AG04449 (cell line): ENCODE results near the gene SULT1A3.
"Not testable (repeated sequence)": the region's sequence is repeated elsewhere in the genome, so short reads cannot be mapped to it uniquely, and the experiment has no call there.

Experiments used
- CTCF ChIA-PET: fragments of 350-600 bp; formaldehyde crosslinking; extraction: SDS; loops from one replicate; lab custom pipeline; 2021; ENCODE audit warnings: antibody characterized with exemption; lab: Yijun Ruan, JAX
- POLR2A ChIA-PET: fragments of 400-600, 350-600 bp; formaldehyde crosslinking; extraction: SDS; loops from one replicate; lab custom pipeline; 2020; ENCODE audit warnings: antibody characterized with exemption, inconsistent platforms; lab: Yijun Ruan, JAX
- DNase-seq: peaks from one replicate; pipeline ENCODE4 v3.0.0-alpha.2; 2010; ENCODE audit warnings: low read depth, low spot score
- H3K4me3 ChIP-seq: 2 replicates; pipeline ENCODE4 v1.5.1; 2011; ENCODE audit warnings: low read depth, mild to moderate bottlenecking, control low read depth, low read length
- CTCF ChIP-seq: IDR thresholded peaks from one replicate; pipeline ENCODE4 v1.5.1; 2011; ENCODE audit warnings: mild to moderate bottlenecking, moderate library complexity, low read length, control low read depth, inconsistent platforms; ENCODE audit not compliant: insufficient read depth; ENCODE audit errors: missing control alignments

The SULT1A3 gene

DNA sequence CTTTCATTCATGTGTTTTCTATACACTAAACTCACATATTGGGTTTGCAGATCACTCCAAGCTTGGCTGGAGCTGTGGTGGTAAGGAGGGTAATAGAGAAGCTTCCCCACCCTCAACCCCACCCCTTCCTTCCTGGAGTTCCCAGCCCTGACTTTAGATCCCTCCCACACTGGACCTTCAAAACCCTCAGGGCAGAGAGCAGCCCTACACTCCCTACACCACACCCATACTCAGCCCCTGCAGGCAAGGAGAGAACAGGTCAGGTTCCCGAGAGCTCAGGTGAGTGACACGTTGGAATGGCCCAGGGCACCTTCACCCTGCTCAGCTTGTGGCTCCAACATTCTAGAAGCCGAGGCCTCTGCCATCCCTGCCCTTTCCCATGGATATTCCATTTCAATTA, at the start of gene SULT1A3:
Gene SULT1A3 (plus strand): TSS at position 207 of the 400 bp plus-strand sequence. CDS start 1,474 bp downstream, outside the sequence.
- DNase-seq, CTCF ChIA-PET, POLR2A ChIA-PET, H3K4me3 ChIP-seq: not testable (repeated sequence)

- ChIA-PET POLR2A (no interaction called here), CTCF (interaction anchor here (0.7 kb wide), 1 partner anchor 8 kb away, joined by 4 read pairs; no protein-coding TSS in a partner anchor)
- DNase-seq = no peak
- H3K4me3 ChIP-seq = no peak overlapping the region
- TF ChIP-seq CTCF = no peak
These were observed 48.0 kb upstream of the SULT1A3 start for GRCh38 chr16:30151091-30151490.

- ChIA-PET POLR2A (no interaction called here), CTCF (no interaction called here)
- DNase-seq = no peak
- TF ChIP-seq CTCF = no peak
- no peak overlapping the region for H3K4me3 ChIP-seq
These were observed 46.5 kb upstream of the SULT1A3 start for GRCh38 chr16:30152517-30152916.

- POLR2A ChIA-PET = no interaction called here
- DNase-seq = no peak
- no peak for TF ChIP-seq CTCF
- H3K4me3 ChIP-seq = no peak overlapping the region
- CTCF ChIA-PET = interaction anchor here (1.1 kb wide), 1 partner anchor 63 kb away, joined by 3 read pairs; no protein-coding TSS in a partner anchor
These were observed 43.9 kb upstream of the SULT1A3 start for GRCh38 chr16:30155188-30155587.

DNA sequence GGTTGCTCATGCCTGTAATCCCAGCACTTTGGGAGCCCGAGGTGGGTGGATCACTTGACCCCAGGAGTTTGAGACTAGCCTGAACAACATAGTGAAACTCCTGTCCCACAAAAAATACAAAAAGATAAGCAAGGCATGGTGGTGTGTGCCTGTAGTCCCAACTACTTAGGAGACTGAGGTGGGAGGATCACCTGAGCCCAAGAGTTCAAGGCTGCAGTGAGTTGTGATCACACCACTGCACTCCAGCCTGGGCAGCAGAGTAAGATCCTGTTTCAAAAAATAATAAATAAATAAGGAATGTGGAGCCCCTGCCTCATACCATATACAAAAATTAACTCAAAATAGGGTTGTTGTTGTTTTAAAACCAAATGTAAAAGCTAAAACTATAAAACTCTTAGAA, 41.8 kb upstream of the SULT1A3 start:
- CTCF ChIA-PET = no interaction called here
- POLR2A ChIA-PET = interaction anchor here (0.6 kb wide), 1 partner anchor 477 kb away, joined by 4 read pairs; no protein-coding TSS in a partner anchor
- no peak overlapping the region for H3K4me3 ChIP-seq
- no peak for DNase-seq
- no peak for TF ChIP-seq CTCF

GRCh38 chr16:30163538-30163937, 35.5 kb upstream of the SULT1A3 start:
- POLR2A ChIA-PET = no interaction called here
- TF ChIP-seq CTCF = no peak
- no peak for DNase-seq
- CTCF ChIA-PET = no interaction called here
- no peak overlapping the region for H3K4me3 ChIP-seq
